ENCODE data around the gene ABCB9.

- TF ChIP-seq CTCF (IDR thresholded peaks at IDR 0.05) (no peak), POLR2A (IDR thresholded peaks at IDR 0.05) (no peak)
Observed at GRCh38 chr12:123010110-123010509, 43.8 kb upstream of the ABCB9 start.

All from uterus (tissue), 2 donors.